H1 (cell line): Measurements from ENCODE around the gene PRRT1. TPM values are rescaled to one million over a fixed set of nuclear protein-coding genes. Genes with fewer than 3 reads are reported as not detected.

ENCODE experiments used
- CHD2 ChIP-seq: IDR thresholded peaks from 2 replicates; pipeline ENCODE4 v1.6.1; 2012; ENCODE audit warnings: low read length, improper control_type of control experiment
- RFX5 ChIP-seq: IDR thresholded peaks from 2 replicates; pipeline ENCODE4 v1.6.1; 2011; ENCODE audit warnings: low read depth, low read length, improper control_type of control experiment, borderline replicate concordance
- SP4 ChIP-seq: IDR thresholded peaks from 2 replicates; pipeline ENCODE4 v1.6.1; 2012; ENCODE audit warnings: low read length, inconsistent platforms
- TEAD4 ChIP-seq: IDR thresholded peaks from 2 replicates; pipeline ENCODE4 v1.6.1; 2012; ENCODE audit warnings: low read depth, low read length, inconsistent platforms, mixed read lengths
- polyA plus RNA-seq, 7 experiments: library from polyadenylated mRNA; depleted of rRNA in 3 of 7; stranded (reverse) in 5 of 7; unstranded in 2 of 7; fragments of >200 nt in 5 of 7; fragments of 200-250 nt in 2 of 7; gene quantifications; 1 replicate in 5 of 7; 2 replicates in 1 of 7; 4 replicates in 1 of 7; pipeline versions ENCODE4 v1.2.1 to v1.2.3, GENCODE V29; 2011 to 2013; ENCODE audit warnings: missing spikeins in 2 of 7, mixed read lengths in 2 of 7
- total RNA-seq: library from RNA; stranded (reverse); fragmentation: NEBNext Ultra II Directional; extraction: Animal tissue kit (Norgen Biotek cat#: 25700); gene quantifications from 2 replicates; pipeline ENCODE4 v1.2.1, GENCODE V29; 2021
- TF ChIP-seq, protein P1 (sequence below): IDR thresholded peaks from 2 replicates; pipeline ENCODE4 v1.6.1; 2011; ENCODE audit warnings: low read length, improper control_type of control experiment
- TF ChIP-seq, protein P2 (sequence below): fragments of 300-600 bp; sonication (generic); IDR thresholded peaks from 2 replicates; pipeline ENCODE4 v1.7.1; 2012; ENCODE audit warnings: low read length, moderate library complexity, mild to moderate bottlenecking, inconsistent platforms; ENCODE audit not compliant: insufficient replicate concordance
- TF ChIP-seq, protein P3 (sequence below): IDR thresholded peaks from 2 replicates; pipeline ENCODE4 v1.6.1; 2012; ENCODE audit warnings: low read length, inconsistent platforms

The PRRT1 gene
- total and polyA plus RNA-seq, 2 of the 8 experiments (the other 6 are each of a cell fraction or from before 2014, with no cell fraction given), result 0.71 to 2.8 TPM

- TF ChIP-seq, protein P1, sequence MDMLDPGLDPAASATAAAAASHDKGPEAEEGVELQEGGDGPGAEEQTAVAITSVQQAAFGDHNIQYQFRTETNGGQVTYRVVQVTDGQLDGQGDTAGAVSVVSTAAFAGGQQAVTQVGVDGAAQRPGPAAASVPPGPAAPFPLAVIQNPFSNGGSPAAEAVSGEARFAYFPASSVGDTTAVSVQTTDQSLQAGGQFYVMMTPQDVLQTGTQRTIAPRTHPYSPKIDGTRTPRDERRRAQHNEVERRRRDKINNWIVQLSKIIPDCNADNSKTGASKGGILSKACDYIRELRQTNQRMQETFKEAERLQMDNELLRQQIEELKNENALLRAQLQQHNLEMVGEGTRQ, result peak; percentile 86
- TF ChIP-seq, protein P2, sequence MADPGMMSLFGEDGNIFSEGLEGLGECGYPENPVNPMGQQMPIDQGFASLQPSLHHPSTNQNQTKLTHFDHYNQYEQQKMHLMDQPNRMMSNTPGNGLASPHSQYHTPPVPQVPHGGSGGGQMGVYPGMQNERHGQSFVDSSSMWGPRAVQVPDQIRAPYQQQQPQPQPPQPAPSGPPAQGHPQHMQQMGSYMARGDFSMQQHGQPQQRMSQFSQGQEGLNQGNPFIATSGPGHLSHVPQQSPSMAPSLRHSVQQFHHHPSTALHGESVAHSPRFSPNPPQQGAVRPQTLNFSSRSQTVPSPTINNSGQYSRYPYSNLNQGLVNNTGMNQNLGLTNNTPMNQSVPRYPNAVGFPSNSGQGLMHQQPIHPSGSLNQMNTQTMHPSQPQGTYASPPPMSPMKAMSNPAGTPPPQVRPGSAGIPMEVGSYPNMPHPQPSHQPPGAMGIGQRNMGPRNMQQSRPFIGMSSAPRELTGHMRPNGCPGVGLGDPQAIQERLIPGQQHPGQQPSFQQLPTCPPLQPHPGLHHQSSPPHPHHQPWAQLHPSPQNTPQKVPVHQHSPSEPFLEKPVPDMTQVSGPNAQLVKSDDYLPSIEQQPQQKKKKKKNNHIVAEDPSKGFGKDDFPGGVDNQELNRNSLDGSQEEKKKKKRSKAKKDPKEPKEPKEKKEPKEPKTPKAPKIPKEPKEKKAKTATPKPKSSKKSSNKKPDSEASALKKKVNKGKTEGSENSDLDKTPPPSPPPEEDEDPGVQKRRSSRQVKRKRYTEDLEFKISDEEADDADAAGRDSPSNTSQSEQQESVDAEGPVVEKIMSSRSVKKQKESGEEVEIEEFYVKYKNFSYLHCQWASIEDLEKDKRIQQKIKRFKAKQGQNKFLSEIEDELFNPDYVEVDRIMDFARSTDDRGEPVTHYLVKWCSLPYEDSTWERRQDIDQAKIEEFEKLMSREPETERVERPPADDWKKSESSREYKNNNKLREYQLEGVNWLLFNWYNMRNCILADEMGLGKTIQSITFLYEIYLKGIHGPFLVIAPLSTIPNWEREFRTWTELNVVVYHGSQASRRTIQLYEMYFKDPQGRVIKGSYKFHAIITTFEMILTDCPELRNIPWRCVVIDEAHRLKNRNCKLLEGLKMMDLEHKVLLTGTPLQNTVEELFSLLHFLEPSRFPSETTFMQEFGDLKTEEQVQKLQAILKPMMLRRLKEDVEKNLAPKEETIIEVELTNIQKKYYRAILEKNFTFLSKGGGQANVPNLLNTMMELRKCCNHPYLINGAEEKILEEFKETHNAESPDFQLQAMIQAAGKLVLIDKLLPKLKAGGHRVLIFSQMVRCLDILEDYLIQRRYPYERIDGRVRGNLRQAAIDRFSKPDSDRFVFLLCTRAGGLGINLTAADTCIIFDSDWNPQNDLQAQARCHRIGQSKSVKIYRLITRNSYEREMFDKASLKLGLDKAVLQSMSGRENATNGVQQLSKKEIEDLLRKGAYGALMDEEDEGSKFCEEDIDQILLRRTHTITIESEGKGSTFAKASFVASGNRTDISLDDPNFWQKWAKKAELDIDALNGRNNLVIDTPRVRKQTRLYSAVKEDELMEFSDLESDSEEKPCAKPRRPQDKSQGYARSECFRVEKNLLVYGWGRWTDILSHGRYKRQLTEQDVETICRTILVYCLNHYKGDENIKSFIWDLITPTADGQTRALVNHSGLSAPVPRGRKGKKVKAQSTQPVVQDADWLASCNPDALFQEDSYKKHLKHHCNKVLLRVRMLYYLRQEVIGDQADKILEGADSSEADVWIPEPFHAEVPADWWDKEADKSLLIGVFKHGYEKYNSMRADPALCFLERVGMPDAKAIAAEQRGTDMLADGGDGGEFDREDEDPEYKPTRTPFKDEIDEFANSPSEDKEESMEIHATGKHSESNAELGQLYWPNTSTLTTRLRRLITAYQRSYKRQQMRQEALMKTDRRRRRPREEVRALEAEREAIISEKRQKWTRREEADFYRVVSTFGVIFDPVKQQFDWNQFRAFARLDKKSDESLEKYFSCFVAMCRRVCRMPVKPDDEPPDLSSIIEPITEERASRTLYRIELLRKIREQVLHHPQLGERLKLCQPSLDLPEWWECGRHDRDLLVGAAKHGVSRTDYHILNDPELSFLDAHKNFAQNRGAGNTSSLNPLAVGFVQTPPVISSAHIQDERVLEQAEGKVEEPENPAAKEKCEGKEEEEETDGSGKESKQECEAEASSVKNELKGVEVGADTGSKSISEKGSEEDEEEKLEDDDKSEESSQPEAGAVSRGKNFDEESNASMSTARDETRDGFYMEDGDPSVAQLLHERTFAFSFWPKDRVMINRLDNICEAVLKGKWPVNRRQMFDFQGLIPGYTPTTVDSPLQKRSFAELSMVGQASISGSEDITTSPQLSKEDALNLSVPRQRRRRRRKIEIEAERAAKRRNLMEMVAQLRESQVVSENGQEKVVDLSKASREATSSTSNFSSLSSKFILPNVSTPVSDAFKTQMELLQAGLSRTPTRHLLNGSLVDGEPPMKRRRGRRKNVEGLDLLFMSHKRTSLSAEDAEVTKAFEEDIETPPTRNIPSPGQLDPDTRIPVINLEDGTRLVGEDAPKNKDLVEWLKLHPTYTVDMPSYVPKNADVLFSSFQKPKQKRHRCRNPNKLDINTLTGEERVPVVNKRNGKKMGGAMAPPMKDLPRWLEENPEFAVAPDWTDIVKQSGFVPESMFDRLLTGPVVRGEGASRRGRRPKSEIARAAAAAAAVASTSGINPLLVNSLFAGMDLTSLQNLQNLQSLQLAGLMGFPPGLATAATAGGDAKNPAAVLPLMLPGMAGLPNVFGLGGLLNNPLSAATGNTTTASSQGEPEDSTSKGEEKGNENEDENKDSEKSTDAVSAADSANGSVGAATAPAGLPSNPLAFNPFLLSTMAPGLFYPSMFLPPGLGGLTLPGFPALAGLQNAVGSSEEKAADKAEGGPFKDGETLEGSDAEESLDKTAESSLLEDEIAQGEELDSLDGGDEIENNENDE, result no peak
- TF ChIP-seq CHD2, result peak; percentile 73
- peak; percentile 48 for TF ChIP-seq SP4
- TF ChIP-seq TEAD4, result no peak
- TF ChIP-seq, protein P3, sequence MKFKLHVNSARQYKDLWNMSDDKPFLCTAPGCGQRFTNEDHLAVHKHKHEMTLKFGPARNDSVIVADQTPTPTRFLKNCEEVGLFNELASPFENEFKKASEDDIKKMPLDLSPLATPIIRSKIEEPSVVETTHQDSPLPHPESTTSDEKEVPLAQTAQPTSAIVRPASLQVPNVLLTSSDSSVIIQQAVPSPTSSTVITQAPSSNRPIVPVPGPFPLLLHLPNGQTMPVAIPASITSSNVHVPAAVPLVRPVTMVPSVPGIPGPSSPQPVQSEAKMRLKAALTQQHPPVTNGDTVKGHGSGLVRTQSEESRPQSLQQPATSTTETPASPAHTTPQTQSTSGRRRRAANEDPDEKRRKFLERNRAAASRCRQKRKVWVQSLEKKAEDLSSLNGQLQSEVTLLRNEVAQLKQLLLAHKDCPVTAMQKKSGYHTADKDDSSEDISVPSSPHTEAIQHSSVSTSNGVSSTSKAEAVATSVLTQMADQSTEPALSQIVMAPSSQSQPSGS, result no peak
- 0 out of 2 replicates have a peak, but pooled peaks have one; percentile 37 for TF ChIP-seq RFX5
- TF ChIP-seq, all 59 proteins: peak for 23
Observed at GRCh38 chr6:32127717-32128592, 23.8 kb downstream of the PRRT1 start, which contains the start of gene ATF6B (continued).
